ENCODE data around the gene PLS3.
A peak's percentile ranks its signal among the peaks of the same experiment; 100 is the strongest.

The PLS3 gene

GRCh38 chrX:115549008-115549407, 12.0 kb upstream of the PLS3 start:
- no peak for TF ChIP-seq CTCF (conservative IDR thresholded peaks at IDR 0.05; ENCODE audit: control insufficient read depth, insufficient read depth, low read depth, low read length)

GRCh38 chrX:115553171-115553570, 7.8 kb upstream of the PLS3 start:
- TF ChIP-seq CTCF (conservative IDR thresholded peaks at IDR 0.05; ENCODE audit: control insufficient read depth, insufficient read depth, low read depth, low read length): no peak
- H3K4me3 ChIP-seq (ENCODE audit: control insufficient read depth, low read depth, low read length): no peak overlapping the region
- DNase-seq (ENCODE audit: low read depth): no peak

More at GRCh38 chrX:115549008-115549407, 12.0 kb upstream of the PLS3 start:
- DNase-seq (ENCODE audit: low read depth): no peak
- H3K4me3 ChIP-seq (ENCODE audit: control insufficient read depth, low read depth, low read length): no peak overlapping the region

- TF ChIP-seq CTCF (conservative IDR thresholded peaks at IDR 0.05; ENCODE audit: control insufficient read depth, insufficient read depth, low read depth, low read length): no peak
- no peak overlapping the region for H3K4me3 ChIP-seq (ENCODE audit: control insufficient read depth, low read depth, low read length)
- no peak for DNase-seq (ENCODE audit: low read depth)
Observed at GRCh38 chrX:115559672-115560071, 1.3 kb upstream of the PLS3 start.

- no peak for DNase-seq (ENCODE audit: low read depth)
- peak overlapping the region; percentile 67 for H3K4me3 ChIP-seq (ENCODE audit: control insufficient read depth, low read depth, low read length)
Observed at GRCh38 chrX:115560211-115560977, 580 bp upstream of the PLS3 start.

GRCh38 chrX:115561605-115562479, 868 bp downstream of the PLS3 start:
- peak overlapping the region; percentile 67 for H3K4me3 ChIP-seq (ENCODE audit: control insufficient read depth, low read depth, low read length)
- peak; percentile 34 for DNase-seq (ENCODE audit: low read depth)

More at GRCh38 chrX:115560211-115560977, 580 bp upstream of the PLS3 start:
- TF ChIP-seq CTCF (conservative IDR thresholded peaks at IDR 0.05; ENCODE audit: control insufficient read depth, insufficient read depth, low read depth, low read length): no peak

GRCh38 chrX:115562480-115562847, 1.5 kb downstream of the PLS3 start:
- TF ChIP-seq CTCF (conservative IDR thresholded peaks at IDR 0.05; ENCODE audit: control insufficient read depth, insufficient read depth, low read depth, low read length): no peak
- peak overlapping the region; percentile 67 for H3K4me3 ChIP-seq (ENCODE audit: control insufficient read depth, low read depth, low read length)
- DNase-seq (ENCODE audit: low read depth): peak; percentile 31

More at GRCh38 chrX:115561605-115562479, 868 bp downstream of the PLS3 start:
- no peak for TF ChIP-seq CTCF (conservative IDR thresholded peaks at IDR 0.05; ENCODE audit: control insufficient read depth, insufficient read depth, low read depth, low read length)

All from fibroblast of mammary gland (primary cell).